IPS DF 4.7 (cell line): Measurements from ENCODE around the gene PI4K2B.
"Not testable (repeated sequence)": the region's sequence is repeated elsewhere in the genome, so short reads cannot be mapped to it uniquely, and the experiment has no call there.

Experiments used
- DNase-seq: peaks from one replicate; pipeline ENCODE4 v3.0.0-alpha.2; 2013; ENCODE audit warnings: low spot score; ENCODE audit errors: extremely low read depth

PI4K2B gene

GRCh38 chr4:25240754-25241210 lies 6.9 kb downstream of the PI4K2B start:
- DNase-seq: not testable (repeated sequence)

- not testable (repeated sequence) for DNase-seq
Measured at GRCh38 chr4:25242195-25242594, 8.4 kb downstream of the PI4K2B start.

DNA sequence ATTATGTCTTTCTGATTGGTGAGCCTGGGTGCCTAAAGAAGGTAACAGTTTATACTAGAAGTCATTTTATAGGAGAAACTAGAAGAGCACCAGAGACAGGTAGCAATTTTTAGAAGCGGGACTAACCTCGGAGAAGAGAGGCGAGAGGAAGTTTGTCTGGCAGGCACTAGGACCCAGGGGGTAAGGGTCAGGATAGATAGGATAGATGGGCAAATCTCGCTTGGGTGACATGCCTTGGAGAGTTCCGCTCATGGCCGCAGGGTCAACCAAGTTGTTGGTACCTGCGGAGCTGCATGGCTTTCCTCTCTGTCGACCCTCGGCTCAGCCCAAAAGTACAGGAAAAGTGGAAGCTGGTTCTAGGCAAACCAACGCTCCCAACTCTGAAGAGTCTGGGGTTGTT lies 11.3 kb downstream of the PI4K2B start:
- no peak for DNase-seq

DNA sequence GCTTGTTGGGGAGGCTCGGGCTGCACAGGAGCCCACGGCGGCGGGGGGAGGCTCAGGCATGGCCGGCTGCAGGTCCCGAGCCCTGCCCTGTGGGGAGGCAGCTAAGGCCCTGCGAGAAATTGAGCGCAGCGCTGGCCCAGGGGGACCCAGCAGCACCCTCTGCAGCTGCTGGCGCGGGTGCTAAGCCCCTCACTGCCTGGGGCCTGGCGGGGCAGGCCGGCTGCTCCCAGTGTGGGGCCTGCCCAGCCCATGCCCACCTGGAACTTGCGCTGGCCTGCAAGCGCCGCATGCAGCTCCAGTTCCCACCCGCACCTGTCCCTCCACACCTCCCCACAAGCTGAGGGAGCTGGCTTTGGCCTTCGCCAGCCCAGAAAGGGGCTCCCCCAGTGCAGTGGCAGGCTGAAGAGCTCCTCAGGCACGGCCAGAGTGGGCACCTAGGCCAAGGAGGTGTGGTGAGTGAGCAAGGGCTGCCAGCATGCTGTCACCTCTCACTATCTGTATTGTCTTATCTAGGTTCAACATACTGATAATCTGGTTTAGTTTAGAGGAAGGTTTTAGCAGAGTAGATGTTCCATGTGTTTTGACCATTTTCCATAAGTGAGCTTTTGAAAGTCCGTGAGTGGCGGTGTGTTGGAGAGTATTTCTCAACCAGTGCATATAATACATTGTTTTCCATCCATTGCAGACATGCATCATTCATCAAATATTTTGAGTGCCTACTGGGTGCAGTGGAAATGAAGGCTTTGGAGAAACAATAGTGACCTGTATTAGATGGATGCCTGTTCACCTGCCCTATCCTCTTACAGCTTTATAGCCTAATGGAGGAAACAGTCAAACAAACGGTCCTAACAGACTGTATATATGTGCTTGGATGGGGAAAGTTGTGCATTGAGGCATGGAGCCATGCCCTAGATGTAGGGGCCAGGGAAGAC lies 13.1 kb downstream of the PI4K2B start:
- DNase-seq: no peak

- not testable (repeated sequence) for DNase-seq
Measured at GRCh38 chr4:25248875-25249274, 15.0 kb downstream of the PI4K2B start.

- DNase-seq: not testable (repeated sequence)
Measured at GRCh38 chr4:25249494-25249893, 15.7 kb downstream of the PI4K2B start.

DNA sequence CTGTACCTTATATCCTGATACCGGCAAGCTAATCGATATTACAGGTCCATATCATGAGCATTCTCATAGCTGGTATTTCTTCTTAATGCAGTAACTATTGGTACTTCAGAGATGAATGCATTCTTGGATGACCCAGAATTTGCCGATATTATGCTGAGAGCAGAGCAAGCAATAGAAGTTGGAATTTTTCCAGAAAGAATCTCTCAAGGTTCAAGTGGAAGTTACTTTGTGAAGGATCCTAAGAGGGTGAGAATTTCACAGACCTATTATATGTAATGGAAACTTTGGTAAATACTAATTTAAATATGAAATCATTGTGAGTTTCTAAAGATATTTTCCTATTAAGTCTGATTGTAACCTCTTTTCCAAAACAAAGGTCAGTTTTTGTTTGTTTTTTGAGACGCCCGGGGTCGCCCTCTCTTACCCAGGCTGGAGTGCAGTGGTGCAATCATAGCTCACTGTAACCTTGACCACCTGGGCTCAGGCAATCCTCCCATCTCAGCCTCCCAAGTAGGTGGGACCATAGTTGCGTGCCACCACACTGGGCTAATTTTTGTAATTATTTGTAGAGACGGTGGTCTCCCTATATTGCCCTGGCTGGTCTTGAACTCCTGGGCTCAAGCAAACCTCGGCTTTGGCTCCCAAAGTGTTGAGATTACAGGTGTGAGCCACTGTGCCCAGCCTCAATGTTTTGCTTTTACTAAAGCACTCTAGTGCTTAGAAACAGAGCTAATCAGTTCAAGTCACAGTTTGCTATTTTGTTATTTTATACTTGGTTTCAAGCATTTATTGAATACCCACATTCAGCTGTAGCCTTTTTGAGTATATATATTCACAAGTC lies 18.6 kb downstream of the PI4K2B start:
- no peak for DNase-seq

DNA sequence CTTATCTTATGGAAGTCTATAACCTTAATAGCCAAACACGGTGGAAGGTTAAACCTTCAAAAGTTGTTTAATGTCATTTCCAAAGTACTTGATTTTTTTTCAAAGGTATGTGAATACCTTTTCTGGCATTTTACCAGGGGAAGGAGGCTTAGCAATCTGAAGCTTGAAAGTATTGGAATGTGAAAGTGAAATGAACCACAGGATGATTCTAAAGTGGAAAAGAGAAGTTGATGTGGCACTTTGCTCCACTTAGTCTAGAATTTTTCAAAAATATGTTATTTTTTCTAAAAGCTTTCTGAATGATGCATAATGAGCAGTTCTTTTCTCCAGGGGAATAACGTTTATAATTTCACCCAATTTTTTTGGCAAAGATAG lies 19.2 kb downstream of the PI4K2B start:
- DNase-seq: no peak

- DNase-seq: not testable (repeated sequence)
Measured at GRCh38 chr4:25253786-25254185, 20.0 kb downstream of the PI4K2B start.

DNA sequence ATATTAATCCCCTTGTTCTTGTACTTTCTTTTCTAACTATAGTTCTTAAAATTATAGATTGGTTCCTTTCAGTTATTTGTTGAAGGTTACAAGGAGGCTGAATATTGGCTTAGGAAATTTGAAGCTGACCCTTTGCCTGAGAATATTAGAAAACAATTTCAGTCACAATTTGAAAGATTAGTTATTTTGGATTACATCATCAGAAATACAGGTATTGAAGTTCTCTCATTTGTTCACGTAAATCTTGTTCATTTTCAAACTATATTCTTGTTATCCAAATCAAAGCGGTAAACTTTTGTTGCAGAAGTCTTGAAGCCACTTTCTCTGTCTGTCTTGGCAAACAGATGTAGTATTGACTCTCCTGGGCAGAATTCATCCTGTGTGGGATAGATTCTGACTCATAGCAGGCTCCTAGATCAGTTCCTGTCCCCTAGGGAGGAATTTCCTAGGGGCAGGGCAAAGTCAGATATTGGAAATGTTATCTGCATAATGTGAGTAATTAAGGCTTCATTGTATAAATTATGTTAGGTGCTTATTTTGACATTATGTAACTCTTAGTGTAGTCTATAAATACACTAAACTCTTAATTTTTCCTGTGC lies 25.2 kb downstream of the PI4K2B start:
- no peak for DNase-seq

- DNase-seq: no peak
Measured at GRCh38 chr4:25271866-25272265, 38.0 kb downstream of the PI4K2B start.

GRCh38 chr4:25280210-25280609 lies 46.4 kb downstream of the PI4K2B start:
- DNase-seq: no peak

DNA sequence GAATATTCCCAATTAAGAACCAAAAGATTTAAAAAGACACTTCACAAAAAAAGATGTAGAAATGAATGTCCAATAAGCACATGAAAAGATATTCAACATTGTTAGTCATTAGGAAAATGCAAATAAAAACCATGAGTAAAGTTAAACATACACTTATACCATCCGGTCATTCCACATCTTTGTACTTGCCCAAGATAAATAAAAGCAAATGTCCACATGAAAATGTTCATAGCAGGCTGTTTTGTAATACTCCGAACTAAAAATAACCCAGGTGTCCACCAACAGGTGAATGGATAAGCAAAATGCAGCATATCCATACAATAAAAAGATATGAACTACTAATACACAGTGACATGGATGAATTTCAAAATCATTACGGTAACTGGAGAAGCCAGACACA lies 50.1 kb downstream of the PI4K2B start:
- DNase-seq: no peak

DNA sequence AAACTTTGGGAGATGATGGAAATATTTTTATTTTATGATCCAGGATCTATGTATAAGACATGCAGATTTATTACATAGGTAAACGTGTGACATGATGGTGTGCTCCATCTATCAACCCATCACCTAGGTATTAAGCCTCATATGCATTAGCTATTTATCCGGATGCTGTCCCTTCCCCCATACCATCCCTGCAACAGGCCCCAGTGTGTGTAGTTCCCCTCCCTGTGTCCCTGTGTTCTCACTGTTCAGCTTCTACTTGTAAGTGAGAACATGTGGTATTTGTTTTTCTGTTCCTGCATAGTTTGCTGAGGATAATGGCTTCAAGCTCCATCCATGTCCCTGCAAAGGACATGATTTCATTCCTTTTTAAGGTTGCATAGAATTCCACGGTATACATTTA lies 50.6 kb downstream of the PI4K2B start:
- DNase-seq: no peak

DNA sequence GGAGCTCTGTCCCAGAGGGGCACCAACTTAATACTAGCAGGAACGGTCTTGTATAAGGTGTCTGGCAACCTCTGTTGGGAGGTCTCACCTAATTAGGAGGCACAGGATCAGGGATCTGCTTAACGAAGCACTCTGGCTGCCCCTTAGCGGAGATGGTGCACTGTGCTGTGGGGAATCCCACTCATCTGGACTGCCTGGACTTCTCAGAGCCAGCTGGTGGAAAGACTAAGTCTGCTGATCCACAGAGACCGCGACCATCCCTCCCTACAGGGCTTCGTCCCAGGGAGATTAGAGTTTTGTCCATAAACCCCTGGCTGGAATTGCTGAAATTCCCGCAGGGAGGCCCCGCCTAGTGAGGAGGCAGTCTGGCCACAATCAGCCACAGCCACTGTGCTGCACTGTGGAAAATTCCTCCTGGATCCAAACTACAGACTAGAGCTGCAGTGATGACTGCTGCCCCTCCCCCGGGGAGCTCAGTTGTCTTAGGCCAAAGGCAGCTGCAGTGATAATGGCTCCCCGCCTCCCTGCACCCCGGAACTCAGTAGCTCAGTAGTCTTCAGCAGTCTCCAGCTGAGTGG lies 56.7 kb downstream of the PI4K2B start:
- no peak for DNase-seq

- no peak for DNase-seq
Measured at GRCh38 chr4:25291158-25291733, 57.4 kb downstream of the PI4K2B start.

GRCh38 chr4:25297528-25298242 lies 63.9 kb downstream of the PI4K2B start:
- no peak for DNase-seq

GRCh38 chr4:25299476-25300203 lies 65.8 kb downstream of the PI4K2B start:
- DNase-seq: no peak

- DNase-seq: no peak
Measured at GRCh38 chr4:25301471-25301870, 67.6 kb downstream of the PI4K2B start.

- no peak for DNase-seq
Measured at GRCh38 chr4:25302626-25303025, 68.8 kb downstream of the PI4K2B start.
